ENCODE measurements around the gene IKZF2. TPM values are rescaled to one million over a fixed set of nuclear protein-coding genes. Genes with fewer than 3 reads are reported as not detected.

Gene IKZF2
- total and polyA plus RNA-seq, 9 of the 15 experiments (the other 6 are each of a cell fraction or from before 2014, with no cell fraction given), result 0.04 to 0.54 (median 0.22) TPM

GRCh38 chr2:213172641-213173040, 21.2 kb upstream of the IKZF2 start:
- Histone ChIP-seq H3K27ac (ENCODE audit: extremely low read depth, low read depth, low read length) (no peak overlapping the region), H2AFZ (ENCODE audit: low read depth, low read length) (no peak overlapping the region), H4K20me1 (replicated peaks; ENCODE audit: control insufficient read depth, insufficient read depth, low read length) (no peaks in the 10 kb centered on the region), H3K9me3 (replicated peaks; ENCODE audit: control insufficient read depth, insufficient read depth, low read depth, low read length) (no peaks in the 10 kb centered on the region), H3K4me1 (replicated peaks in 1 of 2; ENCODE audit: control insufficient read depth in 2 of 2, insufficient read depth in 2 of 2, low read length in 2 of 2) (no peaks in the 10 kb centered on the region), H3K4me2 (ENCODE audit: insufficient read depth, low read length) (no peak overlapping the region), H3K9ac (ENCODE audit: insufficient read depth in 1 of 2, low read depth in 2 of 2, low read length in 2 of 2) (no peak overlapping the region), H3K27me3 (ENCODE audit: control insufficient read depth in 2 of 2, insufficient read depth in 2 of 2, low read length in 2 of 2) (no peaks in the 10 kb centered on the region), H3K36me3 (ENCODE audit: control insufficient read depth, insufficient read depth, low read length) (no peaks in the 10 kb centered on the region), H3K4me3 (no peak overlapping the region), H3K79me2 (ENCODE audit: control insufficient read depth, insufficient read depth, low read length) (no peaks in the 10 kb centered on the region), H3K9me1 (ENCODE audit: control insufficient read depth, insufficient read depth, low read length) (no peaks in the 10 kb centered on the region)
- WGBS (ENCODE audit: insufficient coverage, low coverage, missing lambda C conversion rate), result no CpG with 5 or more reads among the region's 1 CpG
- CTCF ChIA-PET (ENCODE audit: low intra/inter-chr PET ratio), result no interaction called here
- DNase-seq (ENCODE audit: extremely low read depth in 1 of 4, low spot score in 3 of 4) (no peak), FAIRE-seq (no peak), ATAC-seq (no peak)
- BruUV-seq (replicated peaks), result no TSS peak
- in situ Hi-C loops (cut with MboI), result no loop called here
- intact Hi-C loops (cut with micrococcal nuclease), result no loop called here
- TF ChIP-seq SMAD4 (CRISPR knock-in tag; conservative IDR thresholded peaks at IDR 0.05) (no peak), CBX5 (IDR thresholded peaks at IDR 0.05; ENCODE audit: borderline replicate concordance, low read depth) (no peak), ZNF644 (tag; IDR thresholded peaks at IDR 0.05; ENCODE audit: low read depth) (no peak), IFI16 (CRISPR knock-in tag; IDR thresholded peaks at IDR 0.05) (no peak), PHB (CRISPR knock-in tag; IDR thresholded peaks at IDR 0.05) (no peak), MTF1 (CRISPR knock-in tag; IDR thresholded peaks at IDR 0.05; ENCODE audit: borderline replicate concordance) (no peak), ZNF551 (CRISPR knock-in tag; IDR thresholded peaks at IDR 0.05) (no peak), CREM (IDR thresholded peaks at IDR 0.05; ENCODE audit: low read depth) (no peak), MTA2 (IDR thresholded peaks at IDR 0.05; ENCODE audit: low read depth) (no peak), ZNF384 (IDR thresholded peaks at IDR 0.05; ENCODE audit: low read depth, low read length) (no peak), HDGF (IDR thresholded peaks at IDR 0.05) (no peak), NR2C2 (CRISPR knock-in tag; IDR thresholded peaks at IDR 0.05) (no peak), NR2C2 (tag; IDR thresholded peaks at IDR 0.05) (no peak), ZKSCAN3 (CRISPR knock-in tag; IDR thresholded peaks at IDR 0.05) (no peak), MAFF (IDR thresholded peaks at IDR 0.05; ENCODE audit: low read length) (no peak), STAG1 (CRISPR knock-in tag; IDR thresholded peaks at IDR 0.05; ENCODE audit: borderline replicate concordance) (no peak), SIN3B (IDR thresholded peaks at IDR 0.05; ENCODE audit: low read depth) (no peak)
- TF ChIP-seq, protein P1, sequence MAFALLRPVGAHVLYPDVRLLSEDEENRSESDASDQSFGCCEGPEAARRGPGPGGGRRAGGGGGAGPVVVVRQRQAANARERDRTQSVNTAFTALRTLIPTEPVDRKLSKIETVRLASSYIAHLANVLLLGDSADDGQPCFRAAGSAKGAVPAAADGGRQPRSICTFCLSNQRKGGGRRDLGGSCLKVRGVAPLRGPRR (CRISPR knock-in tag; IDR thresholded peaks at IDR 0.05), result no peak
- TF ChIP-seq, protein P2, sequence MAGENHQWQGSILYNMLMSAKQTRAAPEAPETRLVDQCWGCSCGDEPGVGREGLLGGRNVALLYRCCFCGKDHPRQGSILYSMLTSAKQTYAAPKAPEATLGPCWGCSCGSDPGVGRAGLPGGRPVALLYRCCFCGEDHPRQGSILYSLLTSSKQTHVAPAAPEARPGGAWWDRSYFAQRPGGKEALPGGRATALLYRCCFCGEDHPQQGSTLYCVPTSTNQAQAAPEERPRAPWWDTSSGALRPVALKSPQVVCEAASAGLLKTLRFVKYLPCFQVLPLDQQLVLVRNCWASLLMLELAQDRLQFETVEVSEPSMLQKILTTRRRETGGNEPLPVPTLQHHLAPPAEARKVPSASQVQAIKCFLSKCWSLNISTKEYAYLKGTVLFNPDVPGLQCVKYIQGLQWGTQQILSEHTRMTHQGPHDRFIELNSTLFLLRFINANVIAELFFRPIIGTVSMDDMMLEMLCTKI (IDR thresholded peaks at IDR 0.05; ENCODE audit: partially characterized antibody), result no peak
- TF ChIP-seq, protein P3, sequence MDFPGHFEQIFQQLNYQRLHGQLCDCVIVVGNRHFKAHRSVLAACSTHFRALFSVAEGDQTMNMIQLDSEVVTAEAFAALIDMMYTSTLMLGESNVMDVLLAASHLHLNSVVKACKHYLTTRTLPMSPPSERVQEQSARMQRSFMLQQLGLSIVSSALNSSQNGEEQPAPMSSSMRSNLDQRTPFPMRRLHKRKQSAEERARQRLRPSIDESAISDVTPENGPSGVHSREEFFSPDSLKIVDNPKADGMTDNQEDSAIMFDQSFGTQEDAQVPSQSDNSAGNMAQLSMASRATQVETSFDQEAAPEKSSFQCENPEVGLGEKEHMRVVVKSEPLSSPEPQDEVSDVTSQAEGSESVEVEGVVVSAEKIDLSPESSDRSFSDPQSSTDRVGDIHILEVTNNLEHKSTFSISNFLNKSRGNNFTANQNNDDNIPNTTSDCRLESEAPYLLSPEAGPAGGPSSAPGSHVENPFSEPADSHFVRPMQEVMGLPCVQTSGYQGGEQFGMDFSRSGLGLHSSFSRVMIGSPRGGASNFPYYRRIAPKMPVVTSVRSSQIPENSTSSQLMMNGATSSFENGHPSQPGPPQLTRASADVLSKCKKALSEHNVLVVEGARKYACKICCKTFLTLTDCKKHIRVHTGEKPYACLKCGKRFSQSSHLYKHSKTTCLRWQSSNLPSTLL (IDR thresholded peaks at IDR 0.05), result no peak
- POLR2A ChIA-PET, result no interaction called here
